HG03520 (cell line): ENCODE data around the gene ABCG8.
"Not testable (repeated sequence)": the region's sequence is repeated elsewhere in the genome, so short reads cannot be mapped to it uniquely, and the experiment has no call there.

ENCODE experiments used
- ATAC-seq: cut with Tn5 transposase; IDR thresholded peaks from one replicate; pipeline ENCODE4 v1.9.1; 2021; ENCODE audit warnings: mild to moderate bottlenecking, moderate library complexity; ENCODE audit not compliant: unreplicated experiment

The ABCG8 gene

GRCh38 chr2:43906448-43907109, 67.8 kb downstream of the ABCG8 start:
- ATAC-seq: no peak

- not testable (repeated sequence) for ATAC-seq
Measured at GRCh38 chr2:43911136-43911790, 72.5 kb downstream of the ABCG8 start.

DNA sequence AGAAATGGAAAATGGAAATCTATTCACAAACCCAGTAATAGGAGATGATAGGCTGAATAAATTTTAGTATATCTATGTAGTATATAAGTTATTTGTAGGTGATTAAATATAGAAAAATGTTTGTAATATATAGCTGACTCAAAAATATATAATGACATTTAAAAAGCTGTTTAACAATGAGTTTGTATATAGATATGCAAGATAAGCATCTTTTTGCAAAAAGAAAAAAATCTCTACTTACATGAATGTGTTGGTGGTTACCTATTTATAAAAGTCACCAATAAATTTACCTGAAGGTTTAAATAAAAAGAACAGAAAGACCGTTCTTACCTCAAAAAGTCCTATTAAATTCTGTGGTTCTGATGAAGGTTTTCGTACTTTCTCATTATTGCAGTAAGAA, 85.7 kb downstream of the ABCG8 start:
- ATAC-seq: no peak

- ATAC-seq: no peak
Measured at GRCh38 chr2:43925431-43925830, 86.7 kb downstream of the ABCG8 start.

- ATAC-seq: no peak
Measured at GRCh38 chr2:43927442-43927841, 88.7 kb downstream of the ABCG8 start.

DNA sequence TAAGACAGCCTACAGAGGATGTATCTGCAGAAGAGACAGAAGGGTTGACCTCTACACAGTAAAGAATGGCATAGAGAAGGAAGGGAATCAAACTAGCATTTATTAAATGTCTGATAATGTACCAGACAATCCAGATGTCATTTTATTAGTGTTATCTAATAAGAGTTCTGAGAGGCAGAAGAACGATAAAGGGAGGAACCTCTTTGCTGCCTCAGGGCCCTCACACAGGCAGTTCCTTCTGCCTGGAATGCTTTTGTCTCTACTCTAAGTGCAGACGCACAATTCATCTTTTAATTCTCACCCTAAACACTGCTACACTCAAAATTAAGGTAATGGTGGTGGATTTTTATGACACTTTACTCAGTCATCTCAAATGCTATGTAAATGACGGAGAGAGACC, 92.5 kb downstream of the ABCG8 start:
- no peak for ATAC-seq
